Suprapubic skin (tissue), 4 donors: Measurements from ENCODE around the gene ZNF18. TPM values are rescaled to one million over a fixed set of nuclear protein-coding genes. Genes with fewer than 3 reads are reported as not detected.
"Not testable (repeated sequence)": the region's sequence is repeated elsewhere in the genome, so short reads cannot be mapped to it uniquely, and the experiment has no call there.

Experiments used
- DNase-seq, 2 donors: peaks; one replicate each; pipeline ENCODE4 v3.0.0-alpha.2; 2019; ENCODE audit warnings: low spot score in 2 of 2
- H3K27ac ChIP-seq: fragments of 200-600 bp; sonication (generic); one replicate; pipeline ENCODE4 v1.5.1; 2019
- H3K27me3 ChIP-seq: fragments of 200-600 bp; sonication (generic); one replicate; pipeline ENCODE4 v1.5.1; 2019
- H3K36me3 ChIP-seq: fragments of 200-600 bp; sonication (generic); one replicate; pipeline ENCODE4 v1.5.1; 2019
- H3K4me1 ChIP-seq: fragments of 200-600 bp; sonication (generic); one replicate; pipeline ENCODE4 v1.5.1; 2019
- H3K4me3 ChIP-seq: fragments of 200-600 bp; sonication (generic); one replicate; pipeline ENCODE4 v1.5.1; 2019; ENCODE audit warnings: mild to moderate bottlenecking
- H3K9me3 ChIP-seq: fragments of 200-600 bp; sonication (generic); one replicate; pipeline ENCODE4 v1.5.1; 2019
- EP300 ChIP-seq: sonication (generic); formaldehyde crosslinking; IDR thresholded peaks from one replicate; pipeline ENCODE4 v1.6.1; 2017; ENCODE audit warnings: antibody characterized with exemption
- POLR2A ChIP-seq, 2 donors: fragments of 450-650 bp; IDR thresholded peaks; one replicate each; pipeline ENCODE4 v1.6.1; 2017; ENCODE audit warnings: antibody characterized with exemption in 2 of 2, mild to moderate bottlenecking in 2 of 2, moderate library complexity in 2 of 2
- POLR2AphosphoS5 ChIP-seq, 3 donors: sonication (generic); formaldehyde crosslinking; IDR thresholded peaks; one replicate each; pipeline ENCODE4 v1.6.1; 2017; ENCODE audit warnings: antibody characterized with exemption in 3 of 3
- WGBS: methylation state at CpG from one replicate; pipeline ENCODE4 v1.1.5; 2018; 5-methylcytosine and 5-hydroxymethylcytosine counted together
- total RNA-seq, 4 donors: library from RNA; depleted of rRNA; stranded (reverse); fragments of >200 nt; gene quantifications; one replicate each; pipeline ENCODE4 v1.1.0, GENCODE V29; 2016
- TF ChIP-seq, protein P1 (sequence below), 2 donors: fragments of 200-600 bp in 1 of 2; fragments of 450-650 bp in 1 of 2; sonication (generic) in 1 of 2; IDR thresholded peaks; one replicate each; pipeline ENCODE4 v1.5.1; 2016 to 2019; ENCODE audit warnings: antibody characterized with exemption in 2 of 2, mild to moderate bottlenecking in 1 of 2, moderate library complexity in 1 of 2

Gene ZNF18
- total RNA-seq, 4 donors from 2014 or later, result 8.3 to 16.6 (median 11.4) TPM

DNA sequence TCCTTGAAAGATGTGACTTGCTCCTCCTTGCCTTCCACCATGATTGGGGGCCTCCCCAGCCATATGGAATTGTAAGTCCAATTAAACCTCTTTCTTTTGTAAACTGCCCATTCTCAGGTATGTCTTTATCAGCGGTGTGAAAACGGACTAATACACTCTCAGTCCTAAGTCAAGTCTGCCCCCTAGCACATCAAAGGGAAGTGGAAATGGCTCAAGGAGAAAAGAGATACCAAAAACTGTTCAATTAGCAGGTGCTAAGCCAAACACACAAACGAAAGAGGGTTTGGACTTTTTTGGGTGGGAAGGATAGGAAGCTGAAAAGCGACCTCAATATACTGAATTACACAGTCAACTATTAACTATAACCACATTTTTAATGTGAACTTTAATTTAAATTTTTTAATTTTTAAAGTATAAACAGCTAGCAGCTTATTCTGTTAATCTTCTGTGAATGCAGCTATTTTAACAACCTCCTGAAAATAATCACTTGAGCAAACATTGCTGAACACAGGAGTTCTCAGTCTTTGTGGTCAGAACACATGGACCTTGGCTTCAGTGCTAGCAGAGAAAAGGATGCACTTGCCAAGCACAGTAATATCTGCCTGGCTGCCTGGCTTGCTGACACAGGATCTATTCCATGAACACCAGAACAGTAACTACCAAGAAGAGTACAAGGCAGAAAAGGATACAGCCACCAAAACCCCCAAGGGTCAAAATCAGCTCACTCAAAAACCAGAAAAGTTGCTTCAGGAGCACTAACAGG is 10.9 kb downstream of the ZNF18 start:
- WGBS, result 82% methylated on average over 4 of the region's 4 CpGs
- TF ChIP-seq, protein P1, sequence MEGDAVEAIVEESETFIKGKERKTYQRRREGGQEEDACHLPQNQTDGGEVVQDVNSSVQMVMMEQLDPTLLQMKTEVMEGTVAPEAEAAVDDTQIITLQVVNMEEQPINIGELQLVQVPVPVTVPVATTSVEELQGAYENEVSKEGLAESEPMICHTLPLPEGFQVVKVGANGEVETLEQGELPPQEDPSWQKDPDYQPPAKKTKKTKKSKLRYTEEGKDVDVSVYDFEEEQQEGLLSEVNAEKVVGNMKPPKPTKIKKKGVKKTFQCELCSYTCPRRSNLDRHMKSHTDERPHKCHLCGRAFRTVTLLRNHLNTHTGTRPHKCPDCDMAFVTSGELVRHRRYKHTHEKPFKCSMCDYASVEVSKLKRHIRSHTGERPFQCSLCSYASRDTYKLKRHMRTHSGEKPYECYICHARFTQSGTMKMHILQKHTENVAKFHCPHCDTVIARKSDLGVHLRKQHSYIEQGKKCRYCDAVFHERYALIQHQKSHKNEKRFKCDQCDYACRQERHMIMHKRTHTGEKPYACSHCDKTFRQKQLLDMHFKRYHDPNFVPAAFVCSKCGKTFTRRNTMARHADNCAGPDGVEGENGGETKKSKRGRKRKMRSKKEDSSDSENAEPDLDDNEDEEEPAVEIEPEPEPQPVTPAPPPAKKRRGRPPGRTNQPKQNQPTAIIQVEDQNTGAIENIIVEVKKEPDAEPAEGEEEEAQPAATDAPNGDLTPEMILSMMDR (IDR thresholded peaks at IDR 0.05), result no peak
- TF ChIP-seq POLR2A (IDR thresholded peaks at IDR 0.05) (no peak), POLR2AphosphoS5 (IDR thresholded peaks at IDR 0.05) (no peak), EP300 (no peak)
- Histone ChIP-seq H3K36me3 (peaks cover 27% of the 10 kb centered on the region), H3K4me3 (no peak overlapping the region), H3K4me1 (peaks cover 21% of the 10 kb centered on the region), H3K27ac (peak overlapping the region; percentile 12), H3K9me3 (no peaks in the 10 kb centered on the region), H3K27me3 (no peaks in the 10 kb centered on the region)
- DNase-seq, result no peak

DNA sequence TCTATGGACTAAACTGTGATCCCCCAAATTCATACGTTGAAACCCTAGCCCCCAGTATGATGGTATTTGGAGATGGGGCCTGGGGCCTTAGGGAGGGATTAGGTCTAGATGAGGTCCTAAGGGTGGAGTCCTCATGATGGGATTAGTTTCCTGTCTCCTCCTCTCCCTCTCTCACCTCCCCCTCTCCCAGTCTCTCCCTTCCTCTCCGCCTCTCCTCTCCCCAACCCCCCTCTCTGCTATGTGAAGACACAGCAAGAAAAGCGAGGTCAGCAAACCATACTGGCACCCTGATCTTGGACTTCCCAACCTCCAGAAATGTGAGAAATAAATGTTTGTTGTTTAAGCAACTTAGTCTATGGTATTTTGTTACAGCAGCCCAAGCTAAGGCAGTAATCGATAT is 15.4 kb downstream of the ZNF18 start:
- WGBS, result 91% methylated on average over 4 of the region's 4 CpGs
- Histone ChIP-seq H3K4me3 (no peak overlapping the region), H3K36me3 (peaks cover 30% of the 10 kb centered on the region), H3K4me1 (peaks cover 11% of the 10 kb centered on the region), H3K27ac (no peak overlapping the region), H3K27me3 (no peaks in the 10 kb centered on the region), H3K9me3 (no peaks in the 10 kb centered on the region)
- no peak for TF ChIP-seq POLR2A (IDR thresholded peaks at IDR 0.05)
- TF ChIP-seq, protein P1 (IDR thresholded peaks at IDR 0.05), result no peak
- TF ChIP-seq POLR2AphosphoS5 (IDR thresholded peaks at IDR 0.05), result no peak
- TF ChIP-seq EP300, result no peak
- DNase-seq, result no peak

DNA sequence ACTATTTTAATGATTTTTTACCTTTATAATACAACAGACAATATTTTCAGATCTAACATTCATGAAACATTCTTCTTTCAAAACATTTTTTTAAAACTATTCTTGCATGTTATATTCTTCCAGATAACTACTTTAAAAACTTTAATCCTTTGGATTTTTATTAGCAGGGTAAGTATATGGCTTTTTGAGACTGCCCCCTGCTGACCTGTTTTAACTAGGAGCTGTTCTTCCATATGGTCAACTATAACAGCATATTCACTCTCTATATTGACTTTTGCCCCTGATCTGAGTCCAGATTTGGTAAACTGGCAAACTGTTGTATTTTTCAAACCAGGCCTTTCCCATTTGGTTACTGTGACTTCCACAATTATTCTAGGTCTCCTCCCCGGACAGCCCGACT is 16.5 kb downstream of the ZNF18 start:
- Histone ChIP-seq H3K9me3 (no peaks in the 10 kb centered on the region), H3K27ac (no peak overlapping the region), H3K36me3 (peaks cover 31% of the 10 kb centered on the region), H3K27me3 (no peaks in the 10 kb centered on the region), H3K4me1 (peaks cover under 1% of the 10 kb centered on the region), H3K4me3 (no peak overlapping the region)
- TF ChIP-seq EP300 (no peak), POLR2AphosphoS5 (IDR thresholded peaks at IDR 0.05) (no peak)
- 98% methylated on average over 2 of the region's 2 CpGs for WGBS
- no peak for DNase-seq

DNA sequence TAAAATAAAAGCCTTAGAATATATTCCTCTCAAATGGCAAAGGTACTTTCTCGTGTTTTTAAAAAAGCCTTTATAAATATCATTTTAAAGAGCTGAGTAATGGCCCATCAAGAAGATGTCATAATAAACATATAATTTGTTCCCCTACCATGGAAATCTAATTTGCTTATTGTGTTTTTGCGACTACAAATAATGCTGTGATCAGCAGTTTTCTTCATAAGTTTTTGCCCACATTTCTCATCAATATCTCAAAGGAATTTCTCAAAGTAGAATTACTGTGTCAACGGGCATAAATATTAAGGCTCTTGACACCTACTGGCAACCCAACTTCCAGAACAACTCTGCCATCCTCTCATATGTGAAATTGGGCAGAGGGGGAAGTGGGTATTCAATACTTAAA is 17.5 kb downstream of the ZNF18 start:
- TF ChIP-seq POLR2A (IDR thresholded peaks at IDR 0.05), result no peak
- TF ChIP-seq EP300, result no peak
- no peak for TF ChIP-seq POLR2AphosphoS5 (IDR thresholded peaks at IDR 0.05)
- TF ChIP-seq, protein P1 (IDR thresholded peaks at IDR 0.05), result no peak
- Histone ChIP-seq H3K27me3 (no peaks in the 10 kb centered on the region), H3K4me1 (peaks cover 3% of the 10 kb centered on the region), H3K4me3 (no peak overlapping the region), H3K27ac (no peak overlapping the region), H3K36me3 (peaks cover 31% of the 10 kb centered on the region), H3K9me3 (no peaks in the 10 kb centered on the region)
- no peak for DNase-seq
- 88% methylated on average over 3 of the region's 3 CpGs for WGBS

DNA sequence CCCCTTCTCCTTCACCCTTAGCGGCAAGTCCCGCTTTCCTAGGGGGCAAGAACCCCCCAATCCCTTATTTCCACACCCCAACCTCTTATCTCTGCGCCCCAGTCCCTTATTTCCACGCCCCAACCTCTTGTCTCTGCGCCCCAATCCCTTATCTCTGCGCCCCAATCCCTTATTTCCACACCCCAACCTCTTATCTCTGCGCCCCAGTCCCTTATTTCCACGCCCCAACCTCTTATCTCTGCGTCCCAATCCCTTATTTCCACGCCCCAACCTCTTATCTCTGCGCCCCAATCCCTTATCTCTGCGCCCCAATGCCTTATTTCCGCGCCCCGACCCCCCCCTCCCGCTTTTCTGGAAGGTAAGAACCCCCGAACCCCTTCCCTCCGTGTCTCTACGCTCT is 24.5 kb downstream of the ZNF18 start:
- not testable (repeated sequence) for DNase-seq, H3K4me1 ChIP-seq, H3K9me3 ChIP-seq, H3K36me3 ChIP-seq, H3K4me3 ChIP-seq, H3K27ac ChIP-seq, H3K27me3 ChIP-seq
- WGBS, result 83% methylated on average over 19 of the region's 19 CpGs

DNA sequence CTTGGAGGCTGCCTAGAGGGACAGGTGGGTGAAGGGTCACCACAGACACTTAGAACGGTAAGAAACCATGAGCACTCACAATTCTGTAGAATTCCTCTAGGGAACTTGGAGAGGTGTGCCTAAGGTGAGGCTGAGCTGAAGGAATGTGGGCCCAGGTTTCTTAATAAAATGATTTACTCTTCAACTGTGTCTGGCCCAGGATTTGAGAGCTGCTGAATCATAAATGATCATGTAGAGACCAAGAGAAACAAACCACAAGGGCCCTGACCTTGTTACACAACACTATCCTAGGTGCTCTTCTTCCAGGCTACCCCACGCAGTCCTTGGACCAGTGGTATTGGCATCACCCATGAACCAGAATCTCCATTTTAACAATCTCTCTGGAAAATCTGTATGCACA is 27.7 kb downstream of the ZNF18 start:
- Histone ChIP-seq H3K4me3 (no peak overlapping the region), H3K4me1 (peaks cover 4% of the 10 kb centered on the region), H3K27me3 (no peaks in the 10 kb centered on the region), H3K27ac (no peak overlapping the region), H3K9me3 (no peaks in the 10 kb centered on the region), H3K36me3 (no peaks in the 10 kb centered on the region)
- TF ChIP-seq, protein P1 (IDR thresholded peaks at IDR 0.05), result no peak
- TF ChIP-seq POLR2AphosphoS5 (IDR thresholded peaks at IDR 0.05) (no peak), POLR2A (IDR thresholded peaks at IDR 0.05) (no peak), EP300 (no peak)
- no peak for DNase-seq
- 65% methylated on average over 2 of the region's 2 CpGs for WGBS
